ENCODE data around the gene RANBP17. TPM values are rescaled to one million over a fixed set of nuclear protein-coding genes. Genes with fewer than 3 reads are reported as not detected.

The RANBP17 gene
- total and polyA plus RNA-seq, 2 experiments from 2014 or later: 43.8 to 53.1 TPM

DNA sequence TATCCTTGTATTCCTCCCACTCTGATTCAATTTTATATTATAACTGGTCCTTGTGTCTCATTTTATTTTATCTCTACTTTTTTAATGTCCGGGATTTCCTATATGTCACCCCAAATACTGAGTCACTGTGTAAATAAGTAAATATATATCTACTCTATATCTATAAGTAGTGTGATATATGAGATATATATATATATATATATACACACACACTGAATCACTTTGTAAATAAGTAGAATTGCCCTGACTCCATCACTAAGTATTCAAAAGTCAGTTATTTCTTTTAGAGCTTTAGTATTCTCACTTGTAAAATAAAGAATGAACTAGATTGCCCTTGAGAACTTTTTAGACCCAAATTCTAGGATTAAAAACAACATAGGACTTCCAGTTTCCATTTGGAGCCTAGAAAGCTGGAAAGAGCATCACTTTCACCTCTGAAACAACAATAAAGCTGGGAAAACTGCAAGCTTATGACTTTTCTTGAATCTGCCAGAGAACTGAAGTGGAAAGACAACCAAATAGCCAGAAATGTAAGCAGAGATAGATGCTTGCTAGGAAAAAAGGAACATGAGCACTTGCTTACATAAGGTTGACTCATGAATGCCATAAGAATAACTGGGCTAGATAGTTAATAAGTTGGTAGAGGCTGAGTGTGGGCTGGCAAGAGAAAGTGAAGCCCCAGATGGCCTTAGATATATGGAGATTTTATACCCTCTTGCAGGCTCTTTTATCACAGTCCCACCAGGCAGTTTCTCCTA, 276.1 kb downstream of the RANBP17 start:
- Mint-ChIP-seq H3K9me3 (no peaks in the 10 kb centered on the region), H3K36me3 (ENCODE audit: low read depth) (no peaks in the 10 kb centered on the region), H3K27ac (no peak overlapping the region), H3K27me3 (ENCODE audit: insufficient read depth, low read depth, poor library complexity) (peaks cover 2% of the 10 kb centered on the region), H3K4me3 (no peak overlapping the region), H3K4me1 (no peaks in the 10 kb centered on the region; the same call in 2 of the 3 replicates)
- ATAC-seq: no peak
- Histone ChIP-seq H3K4me2 (no peak overlapping the region), H4K20me1 (replicated peaks; ENCODE audit: insufficient read depth) (no peaks in the 10 kb centered on the region), H3K27me3 (ENCODE audit: insufficient read depth) (no peaks in the 10 kb centered on the region), H3K27ac (ENCODE audit: low read depth) (no peak overlapping the region), H3K79me2 (replicated peaks; ENCODE audit: insufficient read depth) (no peaks in the 10 kb centered on the region), H3F3A (replicated peaks; ENCODE audit: low read depth) (no peaks in the 10 kb centered on the region), H3K4me3 (no peak overlapping the region), H3K9me2 (ENCODE audit: insufficient read depth) (no peaks in the 10 kb centered on the region), H2AFZ (no peak overlapping the region), H3K4me1 (ENCODE audit: insufficient read depth) (no peaks in the 10 kb centered on the region), H3K36me3 (ENCODE audit: insufficient read depth) (no peaks in the 10 kb centered on the region)
- no peak for DNase-seq (ENCODE audit: low spot score)
- TF ChIP-seq POLR2AphosphoS5 (IDR thresholded peaks at IDR 0.05; ENCODE audit: low read depth): no peak
- no peak for TF ChIP-seq STAT1 (IDR thresholded peaks at IDR 0.05; ENCODE audit: unreplicated experiment)
- TF ChIP-seq CREB1 (CRISPR knock-in tag; IDR thresholded peaks at IDR 0.05; ENCODE audit: low read depth): no peak
- TF ChIP-seq JUNB (IDR thresholded peaks at IDR 0.05; ENCODE audit: unreplicated experiment): no peak
- no peak for TF ChIP-seq EZH2 (IDR thresholded peaks at IDR 0.05; ENCODE audit: low read depth, unreplicated experiment)
- TF ChIP-seq, protein P1, sequence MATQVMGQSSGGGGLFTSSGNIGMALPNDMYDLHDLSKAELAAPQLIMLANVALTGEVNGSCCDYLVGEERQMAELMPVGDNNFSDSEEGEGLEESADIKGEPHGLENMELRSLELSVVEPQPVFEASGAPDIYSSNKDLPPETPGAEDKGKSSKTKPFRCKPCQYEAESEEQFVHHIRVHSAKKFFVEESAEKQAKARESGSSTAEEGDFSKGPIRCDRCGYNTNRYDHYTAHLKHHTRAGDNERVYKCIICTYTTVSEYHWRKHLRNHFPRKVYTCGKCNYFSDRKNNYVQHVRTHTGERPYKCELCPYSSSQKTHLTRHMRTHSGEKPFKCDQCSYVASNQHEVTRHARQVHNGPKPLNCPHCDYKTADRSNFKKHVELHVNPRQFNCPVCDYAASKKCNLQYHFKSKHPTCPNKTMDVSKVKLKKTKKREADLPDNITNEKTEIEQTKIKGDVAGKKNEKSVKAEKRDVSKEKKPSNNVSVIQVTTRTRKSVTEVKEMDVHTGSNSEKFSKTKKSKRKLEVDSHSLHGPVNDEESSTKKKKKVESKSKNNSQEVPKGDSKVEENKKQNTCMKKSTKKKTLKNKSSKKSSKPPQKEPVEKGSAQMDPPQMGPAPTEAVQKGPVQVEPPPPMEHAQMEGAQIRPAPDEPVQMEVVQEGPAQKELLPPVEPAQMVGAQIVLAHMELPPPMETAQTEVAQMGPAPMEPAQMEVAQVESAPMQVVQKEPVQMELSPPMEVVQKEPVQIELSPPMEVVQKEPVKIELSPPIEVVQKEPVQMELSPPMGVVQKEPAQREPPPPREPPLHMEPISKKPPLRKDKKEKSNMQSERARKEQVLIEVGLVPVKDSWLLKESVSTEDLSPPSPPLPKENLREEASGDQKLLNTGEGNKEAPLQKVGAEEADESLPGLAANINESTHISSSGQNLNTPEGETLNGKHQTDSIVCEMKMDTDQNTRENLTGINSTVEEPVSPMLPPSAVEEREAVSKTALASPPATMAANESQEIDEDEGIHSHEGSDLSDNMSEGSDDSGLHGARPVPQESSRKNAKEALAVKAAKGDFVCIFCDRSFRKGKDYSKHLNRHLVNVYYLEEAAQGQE (IDR thresholded peaks at IDR 0.05; ENCODE audit: unreplicated experiment): no peak
- TF ChIP-seq EZH2phosphoT487 (IDR thresholded peaks at IDR 0.05; ENCODE audit: unreplicated experiment): no peak
- TF ChIP-seq ZNF114 (CRISPR knock-in tag; IDR thresholded peaks at IDR 0.05): no peak
- no peak for TF ChIP-seq NANOG (IDR thresholded peaks at IDR 0.05; ENCODE audit: borderline replicate concordance)

DNA sequence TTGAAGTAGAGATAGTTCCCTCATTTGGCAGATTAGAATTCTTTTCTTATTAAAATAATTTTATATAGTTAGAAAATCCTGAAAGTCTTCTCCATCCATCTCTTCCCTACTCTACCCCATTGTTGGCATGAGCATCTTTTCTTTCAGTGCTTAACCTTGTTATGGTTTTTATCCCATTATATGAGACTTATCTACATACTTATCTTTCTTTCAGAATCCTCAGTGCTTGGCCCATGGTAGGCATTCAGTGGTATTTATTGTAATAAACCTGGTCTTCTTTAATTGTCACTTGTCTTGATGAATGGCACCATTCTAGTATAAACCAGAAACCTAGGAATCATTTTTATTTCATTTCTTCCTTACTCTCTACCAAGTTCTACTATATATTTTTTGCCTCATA, 277.4 kb downstream of the RANBP17 start:
- Histone ChIP-seq H3F3A (replicated peaks; ENCODE audit: low read depth) (no peaks in the 10 kb centered on the region), H3K4me2 (no peak overlapping the region), H3K27me3 (ENCODE audit: insufficient read depth) (no peaks in the 10 kb centered on the region), H3K4me1 (ENCODE audit: insufficient read depth) (no peaks in the 10 kb centered on the region), H2AFZ (no peak overlapping the region), H3K79me2 (replicated peaks; ENCODE audit: insufficient read depth) (no peaks in the 10 kb centered on the region), H4K20me1 (replicated peaks; ENCODE audit: insufficient read depth) (no peaks in the 10 kb centered on the region), H3K4me3 (no peak overlapping the region), H3K27ac (ENCODE audit: low read depth) (no peak overlapping the region), H3K36me3 (ENCODE audit: insufficient read depth) (no peaks in the 10 kb centered on the region), H3K9me2 (ENCODE audit: insufficient read depth) (no peaks in the 10 kb centered on the region)
- Mint-ChIP-seq H3K27ac (no peak overlapping the region), H3K9me3 (no peaks in the 10 kb centered on the region), H3K4me1 (no peaks in the 10 kb centered on the region; the same call in 2 of the 3 replicates), H3K27me3 (ENCODE audit: insufficient read depth, low read depth, poor library complexity) (peaks cover 3% of the 10 kb centered on the region), H3K4me3 (no peak overlapping the region), H3K36me3 (ENCODE audit: low read depth) (no peaks in the 10 kb centered on the region)
- no peak for ATAC-seq
- DNase-seq (ENCODE audit: low spot score): no peak
- TF ChIP-seq CREB1 (CRISPR knock-in tag; IDR thresholded peaks at IDR 0.05; ENCODE audit: low read depth) (no peak), POLR2AphosphoS5 (IDR thresholded peaks at IDR 0.05; ENCODE audit: low read depth) (no peak)
- TF ChIP-seq, protein P2, sequence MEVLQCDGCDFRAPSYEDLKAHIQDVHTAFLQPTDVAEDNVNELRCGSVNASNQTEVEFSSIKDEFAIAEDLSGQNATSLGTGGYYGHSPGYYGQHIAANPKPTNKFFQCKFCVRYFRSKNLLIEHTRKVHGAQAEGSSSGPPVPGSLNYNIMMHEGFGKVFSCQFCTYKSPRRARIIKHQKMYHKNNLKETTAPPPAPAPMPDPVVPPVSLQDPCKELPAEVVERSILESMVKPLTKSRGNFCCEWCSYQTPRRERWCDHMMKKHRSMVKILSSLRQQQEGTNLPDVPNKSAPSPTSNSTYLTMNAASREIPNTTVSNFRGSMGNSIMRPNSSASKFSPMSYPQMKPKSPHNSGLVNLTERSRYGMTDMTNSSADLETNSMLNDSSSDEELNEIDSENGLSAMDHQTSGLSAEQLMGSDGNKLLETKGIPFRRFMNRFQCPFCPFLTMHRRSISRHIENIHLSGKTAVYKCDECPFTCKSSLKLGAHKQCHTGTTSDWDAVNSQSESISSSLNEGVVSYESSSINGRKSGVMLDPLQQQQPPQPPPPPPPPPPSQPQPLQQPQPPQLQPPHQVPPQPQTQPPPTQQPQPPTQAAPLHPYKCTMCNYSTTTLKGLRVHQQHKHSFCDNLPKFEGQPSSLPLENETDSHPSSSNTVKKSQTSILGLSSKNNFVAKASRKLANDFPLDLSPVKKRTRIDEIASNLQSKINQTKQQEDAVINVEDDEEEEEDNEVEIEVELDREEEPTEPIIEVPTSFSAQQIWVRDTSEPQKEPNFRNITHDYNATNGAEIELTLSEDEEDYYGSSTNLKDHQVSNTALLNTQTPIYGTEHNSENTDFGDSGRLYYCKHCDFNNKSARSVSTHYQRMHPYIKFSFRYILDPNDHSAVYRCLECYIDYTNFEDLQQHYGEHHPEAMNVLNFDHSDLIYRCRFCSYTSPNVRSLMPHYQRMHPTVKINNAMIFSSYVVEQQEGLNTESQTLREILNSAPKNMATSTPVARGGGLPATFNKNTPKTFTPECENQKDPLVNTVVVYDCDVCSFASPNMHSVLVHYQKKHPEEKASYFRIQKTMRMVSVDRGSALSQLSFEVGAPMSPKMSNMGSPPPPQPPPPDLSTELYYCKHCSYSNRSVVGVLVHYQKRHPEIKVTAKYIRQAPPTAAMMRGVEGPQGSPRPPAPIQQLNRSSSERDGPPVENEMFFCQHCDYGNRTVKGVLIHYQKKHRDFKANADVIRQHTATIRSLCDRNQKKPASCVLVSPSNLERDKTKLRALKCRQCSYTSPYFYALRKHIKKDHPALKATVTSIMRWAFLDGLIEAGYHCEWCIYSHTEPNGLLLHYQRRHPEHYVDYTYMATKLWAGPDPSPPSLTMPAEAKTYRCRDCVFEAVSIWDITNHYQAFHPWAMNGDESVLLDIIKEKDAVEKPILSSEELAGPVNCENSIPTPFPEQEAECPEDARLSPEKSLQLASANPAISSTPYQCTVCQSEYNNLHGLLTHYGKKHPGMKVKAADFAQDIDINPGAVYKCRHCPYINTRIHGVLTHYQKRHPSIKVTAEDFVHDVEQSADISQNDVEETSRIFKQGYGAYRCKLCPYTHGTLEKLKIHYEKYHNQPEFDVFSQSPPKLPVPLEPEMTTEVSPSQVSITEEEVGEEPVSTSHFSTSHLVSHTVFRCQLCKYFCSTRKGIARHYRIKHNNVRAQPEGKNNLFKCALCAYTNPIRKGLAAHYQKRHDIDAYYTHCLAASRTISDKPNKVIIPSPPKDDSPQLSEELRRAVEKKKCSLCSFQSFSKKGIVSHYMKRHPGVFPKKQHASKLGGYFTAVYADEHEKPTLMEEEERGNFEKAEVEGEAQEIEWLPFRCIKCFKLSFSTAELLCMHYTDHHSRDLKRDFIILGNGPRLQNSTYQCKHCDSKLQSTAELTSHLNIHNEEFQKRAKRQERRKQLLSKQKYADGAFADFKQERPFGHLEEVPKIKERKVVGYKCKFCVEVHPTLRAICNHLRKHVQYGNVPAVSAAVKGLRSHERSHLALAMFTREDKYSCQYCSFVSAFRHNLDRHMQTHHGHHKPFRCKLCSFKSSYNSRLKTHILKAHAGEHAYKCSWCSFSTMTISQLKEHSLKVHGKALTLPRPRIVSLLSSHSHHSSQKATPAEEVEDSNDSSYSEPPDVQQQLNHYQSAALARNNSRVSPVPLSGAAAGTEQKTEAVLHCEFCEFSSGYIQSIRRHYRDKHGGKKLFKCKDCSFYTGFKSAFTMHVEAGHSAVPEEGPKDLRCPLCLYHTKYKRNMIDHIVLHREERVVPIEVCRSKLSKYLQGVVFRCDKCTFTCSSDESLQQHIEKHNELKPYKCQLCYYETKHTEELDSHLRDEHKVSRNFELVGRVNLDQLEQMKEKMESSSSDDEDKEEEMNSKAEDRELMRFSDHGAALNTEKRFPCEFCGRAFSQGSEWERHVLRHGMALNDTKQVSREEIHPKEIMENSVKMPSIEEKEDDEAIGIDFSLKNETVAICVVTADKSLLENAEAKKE (CRISPR knock-in tag; IDR thresholded peaks at IDR 0.05): no peak

Data from GM23338 (cell line).